OCI-M2 (cell line): ENCODE measurements around the gene PML.

ENCODE experiments used
- DNase-seq: peaks from one replicate; lab custom pipeline; 2025; ENCODE audit not compliant: unreplicated experiment; lab: John Stamatoyannopoulos, UW

Gene PML

DNA sequence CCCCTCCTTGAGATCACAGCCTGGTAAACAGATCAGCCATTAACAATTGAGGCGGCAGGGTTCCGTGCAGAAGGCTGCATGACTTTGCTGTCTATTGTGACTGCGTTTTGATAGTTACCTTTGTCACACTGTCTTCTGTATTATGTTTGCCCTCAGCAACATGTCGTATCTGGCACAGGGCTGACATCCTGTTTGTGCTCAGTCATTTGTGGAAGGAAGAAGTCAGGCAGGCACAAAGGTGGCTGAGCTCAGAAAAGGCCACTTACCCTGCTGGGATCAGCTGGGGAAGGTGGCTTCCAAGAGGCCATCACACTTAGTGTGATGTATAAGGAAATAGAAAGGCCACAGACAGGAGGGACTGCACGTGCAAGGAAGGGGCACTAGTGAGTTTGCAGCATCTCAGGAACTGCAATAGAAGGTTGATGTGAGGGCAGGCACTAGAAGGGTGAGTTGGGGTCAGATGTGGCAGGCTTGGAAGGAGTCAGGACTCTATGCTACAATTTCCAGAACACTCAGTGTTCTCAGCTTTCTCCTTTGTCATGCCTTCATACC, 13.4 kb downstream of the PML start:
- no peak for DNase-seq

DNA sequence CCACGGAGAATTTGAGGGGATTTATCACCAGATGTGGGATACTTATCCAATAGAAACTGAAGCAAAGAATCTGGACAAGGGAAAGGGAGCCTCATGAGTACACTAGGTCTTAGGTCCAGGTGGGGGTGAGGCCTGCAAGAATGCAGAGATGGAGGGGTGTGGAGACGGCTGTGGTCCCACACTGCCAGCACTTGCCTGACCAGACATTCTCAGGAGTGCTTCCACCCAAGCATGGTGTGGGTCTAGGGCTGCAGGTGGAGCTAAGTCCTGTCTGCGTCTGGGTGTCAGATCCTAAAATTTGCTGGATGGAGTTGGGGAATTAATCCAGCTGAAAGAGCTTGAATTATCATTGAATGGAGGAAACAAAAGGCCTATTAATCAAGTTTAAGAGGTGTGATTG, 14.4 kb downstream of the PML start:
- no peak for DNase-seq

GRCh38 chr15:74010929-74011540, 16.5 kb downstream of the PML start:
- DNase-seq = no peak

GRCh38 chr15:74011610-74012009, 17.1 kb downstream of the PML start:
- DNase-seq = no peak

- DNase-seq = no peak
These were observed 18.9 kb downstream of the PML start for GRCh38 chr15:74013374-74013894.

DNA sequence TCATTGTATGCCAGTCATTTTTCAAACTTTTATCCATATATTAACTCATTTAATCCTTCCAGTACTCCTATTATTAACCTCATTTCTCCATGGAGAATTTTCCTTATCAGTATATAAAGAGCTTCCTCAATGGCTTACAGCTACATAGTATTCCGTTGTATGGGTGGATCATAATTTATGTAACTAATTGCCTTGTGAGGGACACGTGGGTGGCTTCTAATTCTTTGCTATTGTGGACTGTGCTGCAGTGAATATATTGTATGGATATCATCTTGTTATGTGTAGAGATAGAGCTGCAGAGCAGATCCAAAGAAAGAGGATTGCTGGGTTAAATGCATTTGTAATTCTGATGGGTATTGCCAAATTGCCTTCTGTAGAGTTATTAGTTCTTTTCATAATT, 25.2 kb downstream of the PML start:
- DNase-seq = no peak

DNA sequence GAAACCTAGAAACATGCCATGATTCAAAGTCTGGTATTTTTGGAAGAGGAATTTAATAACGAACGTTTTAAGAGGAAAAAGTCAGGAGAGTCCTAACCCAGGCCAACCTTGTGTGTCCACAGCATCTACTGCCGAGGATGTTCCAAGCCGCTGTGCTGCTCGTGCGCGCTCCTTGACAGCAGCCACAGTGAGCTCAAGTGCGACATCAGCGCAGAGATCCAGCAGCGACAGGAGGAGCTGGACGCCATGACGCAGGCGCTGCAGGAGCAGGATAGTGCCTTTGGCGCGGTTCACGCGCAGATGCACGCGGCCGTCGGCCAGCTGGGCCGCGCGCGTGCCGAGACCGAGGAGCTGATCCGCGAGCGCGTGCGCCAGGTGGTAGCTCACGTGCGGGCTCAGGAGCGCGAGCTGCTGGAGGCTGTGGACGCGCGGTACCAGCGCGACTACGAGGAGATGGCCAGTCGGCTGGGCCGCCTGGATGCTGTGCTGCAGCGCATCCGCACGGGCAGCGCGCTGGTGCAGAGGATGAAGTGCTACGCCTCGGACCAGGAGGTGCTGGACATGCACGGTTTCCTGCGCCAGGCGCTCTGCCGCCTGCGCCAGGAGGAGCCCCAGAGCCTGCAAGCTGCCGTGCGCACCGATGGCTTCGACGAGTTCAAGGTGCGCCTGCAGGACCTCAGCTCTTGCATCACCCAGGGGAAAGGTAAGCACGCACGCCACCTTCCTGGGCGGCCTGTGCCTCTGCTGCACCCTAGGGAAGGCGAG, 28.4 kb downstream of the PML start:
- no peak for DNase-seq

DNA sequence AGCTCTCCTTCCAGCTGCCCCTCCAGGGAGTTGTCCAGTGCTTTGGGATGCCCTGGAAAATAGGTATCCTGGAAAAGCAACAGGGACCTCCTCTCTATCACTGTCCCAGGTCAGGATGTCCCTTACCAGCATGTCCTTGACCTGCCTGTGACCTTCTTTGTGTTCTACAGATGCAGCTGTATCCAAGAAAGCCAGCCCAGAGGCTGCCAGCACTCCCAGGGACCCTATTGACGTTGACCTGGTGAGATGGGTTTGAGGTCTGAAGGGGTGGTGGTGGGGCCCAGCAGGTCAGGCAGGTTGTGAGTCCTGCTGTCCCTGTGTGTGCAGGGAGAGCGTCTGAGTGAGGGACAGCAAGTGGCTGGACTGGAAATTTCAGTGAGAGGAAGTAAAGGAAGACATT, 30.2 kb downstream of the PML start:
- DNase-seq = no peak

- no peak for DNase-seq
These were observed 30.9 kb downstream of the PML start for GRCh38 chr15:74025436-74025835.

GRCh38 chr15:74027688-74028087, 33.2 kb downstream of the PML start:
- DNase-seq = no peak

DNA sequence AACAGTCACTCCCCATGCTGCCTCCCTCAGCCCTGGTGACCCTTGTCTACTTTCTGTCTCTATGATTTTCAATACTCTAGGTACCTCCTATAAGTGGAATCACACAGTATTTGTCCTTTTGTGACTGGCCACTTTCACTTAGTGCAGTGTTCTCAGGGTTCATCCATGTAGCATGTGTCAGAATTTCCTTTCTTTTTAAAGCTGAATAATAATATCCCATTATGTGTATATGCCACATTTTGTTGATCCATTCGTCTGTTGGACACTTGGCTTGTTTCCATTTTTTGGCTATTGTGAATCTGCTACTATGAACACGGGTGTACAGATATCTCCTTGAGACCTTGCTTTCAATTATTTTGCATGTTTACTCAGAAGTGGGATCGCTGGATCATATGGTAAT, 34.1 kb downstream of the PML start:
- DNase-seq = no peak

- no peak for DNase-seq
These were observed 37.5 kb downstream of the PML start for GRCh38 chr15:74032046-74032445.

GRCh38 chr15:74032606-74033561, 38.4 kb downstream of the PML start:
- DNase-seq = no peak

- DNase-seq = no peak
These were observed 39.8 kb downstream of the PML start for GRCh38 chr15:74034206-74034755.

- no peak for DNase-seq
These were observed 40.9 kb downstream of the PML start for GRCh38 chr15:74035121-74036017.

GRCh38 chr15:74036271-74037170, 42.0 kb downstream of the PML start:
- DNase-seq = no peak

GRCh38 chr15:74037171-74038117, 42.9 kb downstream of the PML start:
- DNase-seq = no peak
